Endothelial cell (in vitro differentiated cells): ENCODE data around the gene TSKS. TPM values are rescaled to one million over a fixed set of nuclear protein-coding genes. Genes with fewer than 3 reads are reported as not detected.

Experiments used
- DNase-seq: peaks from one replicate; pipeline ENCODE4 v3.0.0; 2021; ENCODE audit warnings: low spot score
- H3K27ac Mint-ChIP-seq: one replicate; pipeline ENCODE4 v1.8.0; 2021; ENCODE audit warnings: mixed read lengths, inconsistent platforms; ENCODE audit not compliant: unreplicated experiment
- H3K27me3 Mint-ChIP-seq: one replicate; pipeline ENCODE4 v1.8.0; 2021; ENCODE audit warnings: mild to moderate bottlenecking, moderate library complexity, mixed read lengths, inconsistent platforms; ENCODE audit not compliant: unreplicated experiment
- H3K36me3 Mint-ChIP-seq: one replicate; pipeline ENCODE4 v1.8.0; 2021; ENCODE audit warnings: mild to moderate bottlenecking, low read depth, mixed read lengths, inconsistent platforms; ENCODE audit not compliant: unreplicated experiment
- H3K4me1 Mint-ChIP-seq: one replicate; pipeline ENCODE4 v1.8.0; 2021; ENCODE audit warnings: mild to moderate bottlenecking, mixed read lengths, inconsistent platforms; ENCODE audit not compliant: unreplicated experiment
- H3K4me3 Mint-ChIP-seq: one replicate; pipeline ENCODE4 v1.8.0; 2021; ENCODE audit warnings: mild to moderate bottlenecking, mixed read lengths, inconsistent platforms; ENCODE audit not compliant: unreplicated experiment
- H3K9me3 Mint-ChIP-seq: one replicate; pipeline ENCODE4 v1.8.0; 2021; ENCODE audit warnings: mixed read lengths, inconsistent platforms; ENCODE audit not compliant: unreplicated experiment
- total RNA-seq: library from RNA; stranded (reverse); fragmentation: NEBNext Ultra II Directional; extraction: Animal tissue kit (Norgen Biotek cat#: 25700); gene quantifications from one replicate; pipeline ENCODE4 v1.2.1, GENCODE V29; 2021; ENCODE audit not compliant: unreplicated experiment
- TF ChIP-seq, protein P1 (sequence below): fragments of 200-600 bp; sonication (generic); IDR thresholded peaks from one replicate; pipeline ENCODE4 v1.5.0; 2021; ENCODE audit warnings: antibody characterized with exemption; ENCODE audit not compliant: unreplicated experiment

Gene TSKS
- total RNA-seq, 1 donor from 2014 or later: not detected

DNA sequence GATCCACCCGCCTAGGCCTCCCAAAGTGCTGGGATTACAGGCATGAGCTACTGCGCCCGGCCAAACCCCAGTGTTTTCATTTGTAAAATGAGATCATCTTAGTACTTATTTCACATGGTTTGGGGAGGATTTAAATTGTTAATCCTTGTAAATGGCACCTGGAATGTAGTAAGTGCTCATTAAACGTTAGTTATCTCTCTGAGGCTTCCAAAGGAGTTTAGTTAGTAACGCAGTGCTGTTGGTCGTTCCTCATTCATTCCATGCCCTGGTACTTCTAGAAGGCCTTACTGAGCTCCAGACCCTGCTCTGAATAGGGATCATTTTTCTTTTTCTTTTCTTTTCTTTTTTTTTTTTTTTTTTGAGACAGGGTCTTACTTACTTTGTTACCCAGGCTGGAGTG, 67.0 kb downstream of the TSKS start:
- no peak for DNase-seq
- Mint-ChIP-seq H3K4me1 (peaks cover 4% of the 10 kb centered on the region), H3K27ac (no peak overlapping the region), H3K9me3 (no peaks in the 10 kb centered on the region), H3K36me3 (peaks cover 19% of the 10 kb centered on the region), H3K4me3 (no peak overlapping the region), H3K27me3 (no peaks in the 10 kb centered on the region)
- TF ChIP-seq, protein P1, sequence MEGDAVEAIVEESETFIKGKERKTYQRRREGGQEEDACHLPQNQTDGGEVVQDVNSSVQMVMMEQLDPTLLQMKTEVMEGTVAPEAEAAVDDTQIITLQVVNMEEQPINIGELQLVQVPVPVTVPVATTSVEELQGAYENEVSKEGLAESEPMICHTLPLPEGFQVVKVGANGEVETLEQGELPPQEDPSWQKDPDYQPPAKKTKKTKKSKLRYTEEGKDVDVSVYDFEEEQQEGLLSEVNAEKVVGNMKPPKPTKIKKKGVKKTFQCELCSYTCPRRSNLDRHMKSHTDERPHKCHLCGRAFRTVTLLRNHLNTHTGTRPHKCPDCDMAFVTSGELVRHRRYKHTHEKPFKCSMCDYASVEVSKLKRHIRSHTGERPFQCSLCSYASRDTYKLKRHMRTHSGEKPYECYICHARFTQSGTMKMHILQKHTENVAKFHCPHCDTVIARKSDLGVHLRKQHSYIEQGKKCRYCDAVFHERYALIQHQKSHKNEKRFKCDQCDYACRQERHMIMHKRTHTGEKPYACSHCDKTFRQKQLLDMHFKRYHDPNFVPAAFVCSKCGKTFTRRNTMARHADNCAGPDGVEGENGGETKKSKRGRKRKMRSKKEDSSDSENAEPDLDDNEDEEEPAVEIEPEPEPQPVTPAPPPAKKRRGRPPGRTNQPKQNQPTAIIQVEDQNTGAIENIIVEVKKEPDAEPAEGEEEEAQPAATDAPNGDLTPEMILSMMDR: no peak

- Mint-ChIP-seq H3K27me3 (peaks cover 26% of the 10 kb centered on the region), H3K9me3 (no peaks in the 10 kb centered on the region), H3K4me3 (peak overlapping the region; percentile 96), H3K27ac (peak overlapping the region; percentile 8), H3K4me1 (peaks cover 33% of the 10 kb centered on the region), H3K36me3 (peaks cover 23% of the 10 kb centered on the region)
- DNase-seq: no peak
- TF ChIP-seq, protein P1: no peak
These were observed 71.0 kb downstream of the TSKS start for GRCh38 chr19:49692147-49692506.

GRCh38 chr19:49691243-49692146, 71.6 kb downstream of the TSKS start:
- DNase-seq: peak; percentile 65
- Mint-ChIP-seq H3K36me3 (peaks cover 21% of the 10 kb centered on the region), H3K9me3 (no peaks in the 10 kb centered on the region), H3K4me3 (peak overlapping the region; percentile 96), H3K27ac (no peak overlapping the region), H3K27me3 (peaks cover 26% of the 10 kb centered on the region), H3K4me1 (peaks cover 37% of the 10 kb centered on the region)
- TF ChIP-seq, protein P1: no peak

DNA sequence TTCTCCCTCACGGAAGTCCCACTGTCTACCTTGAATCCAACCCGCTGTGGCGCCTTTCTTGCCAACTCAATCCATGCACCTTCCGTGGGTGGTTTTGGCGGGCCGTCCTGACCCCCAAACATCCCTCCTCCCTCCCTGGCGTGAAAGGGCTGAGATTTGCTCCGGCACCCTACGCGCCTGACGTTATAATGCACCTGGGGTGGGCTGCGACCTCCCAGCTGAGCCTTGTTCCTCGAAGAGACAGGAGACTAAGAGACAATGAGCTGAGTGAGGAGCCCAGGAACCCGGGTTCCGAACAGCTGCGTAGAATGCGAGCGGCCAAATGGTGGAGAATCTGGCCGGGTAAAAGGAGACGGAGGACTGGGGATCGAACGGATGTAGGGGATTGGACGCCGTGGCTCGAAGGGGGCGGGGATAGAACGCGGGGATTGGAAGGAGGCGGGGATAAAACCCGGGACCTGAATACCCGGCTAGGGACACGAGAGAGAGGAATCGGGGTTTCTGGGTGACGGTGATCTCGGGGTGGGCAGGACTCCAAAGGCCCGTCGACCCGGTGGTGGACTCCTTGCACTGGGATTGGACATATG, 72.4 kb downstream of the TSKS start, which contains the start of gene CPT1C:
TSS of gene CPT1C (plus strand) at position 461 of the 587 bp plus-strand sequence. CDS start 1,137 bp downstream, outside the sequence.
- TF ChIP-seq, protein P1: no peak
- Mint-ChIP-seq H3K9me3 (no peaks in the 10 kb centered on the region), H3K27me3 (peaks cover 26% of the 10 kb centered on the region), H3K27ac (peak within 1 kb of the TSS; percentile 79), H3K4me3 (peak within 1 kb of the TSS; percentile 96), H3K36me3 (peaks cover 21% of the 10 kb centered on the region), H3K4me1 (peaks cover 38% of the 10 kb centered on the region)
- peak; percentile 79 for DNase-seq
